ENCODE measurements around the gene MEOX1.

DNA sequence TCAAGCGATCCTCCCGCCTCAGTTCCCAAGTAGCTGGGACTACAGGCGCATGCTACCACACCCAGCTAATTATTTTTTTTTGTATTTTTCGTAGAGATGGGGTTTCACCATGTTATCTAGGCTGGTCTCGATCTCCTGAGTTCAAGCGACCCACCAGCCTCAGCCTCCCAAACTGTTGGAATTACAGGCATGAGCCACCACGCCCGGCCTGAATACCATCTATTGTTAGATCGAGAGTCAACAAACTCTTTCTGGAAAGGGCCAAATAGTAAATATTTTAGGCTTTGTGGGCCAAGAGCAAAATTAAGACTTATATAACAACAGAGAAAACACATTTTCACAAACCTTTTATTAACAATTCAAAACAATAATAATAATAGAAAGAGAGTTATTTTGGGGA, 41.6 kb downstream of the MEOX1 start:
- TF ChIP-seq, protein P1, sequence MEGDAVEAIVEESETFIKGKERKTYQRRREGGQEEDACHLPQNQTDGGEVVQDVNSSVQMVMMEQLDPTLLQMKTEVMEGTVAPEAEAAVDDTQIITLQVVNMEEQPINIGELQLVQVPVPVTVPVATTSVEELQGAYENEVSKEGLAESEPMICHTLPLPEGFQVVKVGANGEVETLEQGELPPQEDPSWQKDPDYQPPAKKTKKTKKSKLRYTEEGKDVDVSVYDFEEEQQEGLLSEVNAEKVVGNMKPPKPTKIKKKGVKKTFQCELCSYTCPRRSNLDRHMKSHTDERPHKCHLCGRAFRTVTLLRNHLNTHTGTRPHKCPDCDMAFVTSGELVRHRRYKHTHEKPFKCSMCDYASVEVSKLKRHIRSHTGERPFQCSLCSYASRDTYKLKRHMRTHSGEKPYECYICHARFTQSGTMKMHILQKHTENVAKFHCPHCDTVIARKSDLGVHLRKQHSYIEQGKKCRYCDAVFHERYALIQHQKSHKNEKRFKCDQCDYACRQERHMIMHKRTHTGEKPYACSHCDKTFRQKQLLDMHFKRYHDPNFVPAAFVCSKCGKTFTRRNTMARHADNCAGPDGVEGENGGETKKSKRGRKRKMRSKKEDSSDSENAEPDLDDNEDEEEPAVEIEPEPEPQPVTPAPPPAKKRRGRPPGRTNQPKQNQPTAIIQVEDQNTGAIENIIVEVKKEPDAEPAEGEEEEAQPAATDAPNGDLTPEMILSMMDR (IDR thresholded peaks at IDR 0.05; ENCODE audit: insufficient read depth, low read length, poor library complexity, severe bottlenecking): no peak
- no peak for TF ChIP-seq EZH2phosphoT487 (conservative IDR thresholded peaks at IDR 0.05; ENCODE audit: low read length)

Data from SU-DHL-6 (cell line).